Left lung (tissue), 10 donors: ENCODE data around the gene CARD14. TPM values are rescaled to one million over a fixed set of nuclear protein-coding genes. Genes with fewer than 3 reads are reported as not detected.

Experiments
- ATAC-seq: fragments of 200-7000 bp; cut with Tn5 transposase; one replicate; pipeline ENCODE4 v1.9.1; 2020; ENCODE audit warnings: moderate library complexity
- DNase-seq, 4 donors: peaks; one replicate each; pipeline ENCODE4 v3.0.0-alpha.2; 2013 to 2020
- H3K27ac ChIP-seq, 2 donors: fragments of 200-600 bp; sonication (generic) in 1 of 2; one replicate each; pipeline versions ENCODE4 v1.5.0 to v1.8.0; 2020 to 2021
- H3K27me3 ChIP-seq, 2 donors: fragments of 200-600 bp; sonication (generic) in 1 of 2; one replicate each; pipeline versions ENCODE4 v1.5.0 to v1.8.0; 2020 to 2021
- H3K36me3 ChIP-seq, 2 donors: fragments of 200-600 bp; sonication (generic) in 1 of 2; one replicate each; pipeline versions ENCODE4 v1.5.0 to v1.8.0; 2020 to 2021
- H3K4me1 ChIP-seq, 2 donors: fragments of 200-600 bp; one replicate each; pipeline ENCODE4 v1.8.0; 2021
- H3K4me3 ChIP-seq, 2 donors: fragments of 200-600 bp; sonication (generic) in 1 of 2; one replicate each; pipeline versions ENCODE4 v1.5.0 to v1.8.0; 2020 to 2021; ENCODE audit warnings: mild to moderate bottlenecking in 1 of 2
- H3K9me3 ChIP-seq, 2 donors: fragments of 200-600 bp; sonication (generic) in 1 of 2; one replicate each; pipeline versions ENCODE4 v1.5.0 to v1.8.0; 2020 to 2021
- intact Hi-C, 2 donors: fragments of 100-400 bp; cut with DNase I; formaldehyde crosslinking; loops; one replicate each; pipeline versions ENCODE4 v1.11.2 to v1.14.2; 2022
- polyA plus RNA-seq, 6 donors: library from polyadenylated mRNA; unstranded; fragments of 120-200 nt; gene quantifications; one replicate each; pipeline ENCODE4 v1.2.1, GENCODE V29; 2013; ENCODE audit not compliant: insufficient read length in 6 of 6
- total RNA-seq, 2 donors: library from RNA; stranded (reverse); fragmentation: NEBNext Ultra II Directional; extraction: Animal tissue kit (Norgen Biotek cat#: 25700); gene quantifications; one replicate each; pipeline ENCODE4 v1.2.1, GENCODE V29; 2021
- TF ChIP-seq, protein P1 (sequence below), 2 donors: fragments of 200-600 bp; sonication (generic) in 1 of 2; IDR thresholded peaks; one replicate each; pipeline versions ENCODE4 v1.5.0 to v1.8.0; 2021; ENCODE audit warnings: antibody characterized with exemption in 2 of 2
- donor health status: DM: no; HTN: yes; CAD: no.
- donor health status: DM: no; HTN: no; CAD: no.

The CARD14 gene
- total and polyA plus RNA-seq, 8 donors, result 0.41 to 3.2 (median 1.8) TPM

DNA sequence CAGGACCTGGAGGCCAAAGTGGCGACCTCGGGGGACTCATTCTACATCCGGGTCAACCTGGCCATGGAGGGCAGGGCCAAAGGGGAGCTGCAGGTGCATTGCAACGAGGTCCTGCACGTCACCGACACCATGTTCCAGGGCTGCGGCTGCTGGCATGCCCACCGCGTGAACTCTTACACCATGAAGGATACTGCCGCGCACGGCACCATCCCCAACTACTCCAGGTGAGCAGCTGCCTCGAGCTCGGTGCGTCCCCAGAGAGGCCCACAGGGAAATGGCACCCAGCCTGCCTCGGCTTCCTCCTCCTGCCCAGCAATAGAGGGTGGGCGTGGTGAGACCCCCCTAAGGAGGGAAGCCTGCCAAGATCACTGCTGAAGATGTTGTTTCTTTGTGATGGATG is 32.4 kb downstream of the CARD14 start:
- TF ChIP-seq, protein P1, sequence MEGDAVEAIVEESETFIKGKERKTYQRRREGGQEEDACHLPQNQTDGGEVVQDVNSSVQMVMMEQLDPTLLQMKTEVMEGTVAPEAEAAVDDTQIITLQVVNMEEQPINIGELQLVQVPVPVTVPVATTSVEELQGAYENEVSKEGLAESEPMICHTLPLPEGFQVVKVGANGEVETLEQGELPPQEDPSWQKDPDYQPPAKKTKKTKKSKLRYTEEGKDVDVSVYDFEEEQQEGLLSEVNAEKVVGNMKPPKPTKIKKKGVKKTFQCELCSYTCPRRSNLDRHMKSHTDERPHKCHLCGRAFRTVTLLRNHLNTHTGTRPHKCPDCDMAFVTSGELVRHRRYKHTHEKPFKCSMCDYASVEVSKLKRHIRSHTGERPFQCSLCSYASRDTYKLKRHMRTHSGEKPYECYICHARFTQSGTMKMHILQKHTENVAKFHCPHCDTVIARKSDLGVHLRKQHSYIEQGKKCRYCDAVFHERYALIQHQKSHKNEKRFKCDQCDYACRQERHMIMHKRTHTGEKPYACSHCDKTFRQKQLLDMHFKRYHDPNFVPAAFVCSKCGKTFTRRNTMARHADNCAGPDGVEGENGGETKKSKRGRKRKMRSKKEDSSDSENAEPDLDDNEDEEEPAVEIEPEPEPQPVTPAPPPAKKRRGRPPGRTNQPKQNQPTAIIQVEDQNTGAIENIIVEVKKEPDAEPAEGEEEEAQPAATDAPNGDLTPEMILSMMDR (IDR thresholded peaks at IDR 0.05), result no peak
- Histone ChIP-seq H3K4me3 (no peak overlapping the region), H3K4me1 (no peaks in the 10 kb centered on the region), H3K27me3 (no peaks in the 10 kb centered on the region), H3K27ac (no peak overlapping the region), H3K9me3 (no peaks in the 10 kb centered on the region), H3K36me3 (peaks cover 0 to 8% of the 10 kb centered on the region in 2 donors)
- intact Hi-C loops, result no loop called here
- ATAC-seq (no peak), DNase-seq (no peak)

DNA sequence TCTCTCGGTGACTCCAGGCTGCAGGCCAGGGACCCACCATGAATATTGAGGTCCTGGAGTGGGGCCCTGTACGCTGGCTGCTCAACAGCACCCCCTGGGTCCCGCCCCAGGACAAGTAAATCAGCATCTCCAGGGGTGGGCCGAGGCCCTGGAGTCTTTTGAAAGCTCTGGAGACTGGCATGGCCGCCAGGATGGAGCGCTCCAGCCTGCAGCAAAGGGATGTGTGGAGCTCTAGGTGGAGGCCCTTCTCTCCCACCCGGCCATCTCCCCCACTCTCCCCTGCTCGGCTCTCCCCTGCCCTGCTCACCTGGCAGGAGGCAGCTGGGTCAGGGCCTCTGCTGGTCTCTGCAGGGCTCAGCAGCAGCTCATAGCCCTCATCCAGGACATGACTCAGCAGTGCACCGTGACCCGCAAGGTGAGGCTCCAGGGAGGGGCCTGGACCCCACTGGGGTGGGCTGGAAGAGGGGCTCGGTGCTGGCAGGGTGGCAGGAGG is 33.7 kb downstream of the CARD14 start:
- Histone ChIP-seq H3K4me1 (no peaks in the 10 kb centered on the region), H3K27me3 (no peaks in the 10 kb centered on the region), H3K36me3 (peaks cover 0 to 21% of the 10 kb centered on the region in 2 donors), H3K4me3 (no peak overlapping the region), H3K27ac (no peak overlapping the region), H3K9me3 (no peaks in the 10 kb centered on the region)
- intact Hi-C loops, result no loop called here
- no peak for DNase-seq
- ATAC-seq, result no peak
- TF ChIP-seq, protein P1 (IDR thresholded peaks at IDR 0.05), result no peak

DNA sequence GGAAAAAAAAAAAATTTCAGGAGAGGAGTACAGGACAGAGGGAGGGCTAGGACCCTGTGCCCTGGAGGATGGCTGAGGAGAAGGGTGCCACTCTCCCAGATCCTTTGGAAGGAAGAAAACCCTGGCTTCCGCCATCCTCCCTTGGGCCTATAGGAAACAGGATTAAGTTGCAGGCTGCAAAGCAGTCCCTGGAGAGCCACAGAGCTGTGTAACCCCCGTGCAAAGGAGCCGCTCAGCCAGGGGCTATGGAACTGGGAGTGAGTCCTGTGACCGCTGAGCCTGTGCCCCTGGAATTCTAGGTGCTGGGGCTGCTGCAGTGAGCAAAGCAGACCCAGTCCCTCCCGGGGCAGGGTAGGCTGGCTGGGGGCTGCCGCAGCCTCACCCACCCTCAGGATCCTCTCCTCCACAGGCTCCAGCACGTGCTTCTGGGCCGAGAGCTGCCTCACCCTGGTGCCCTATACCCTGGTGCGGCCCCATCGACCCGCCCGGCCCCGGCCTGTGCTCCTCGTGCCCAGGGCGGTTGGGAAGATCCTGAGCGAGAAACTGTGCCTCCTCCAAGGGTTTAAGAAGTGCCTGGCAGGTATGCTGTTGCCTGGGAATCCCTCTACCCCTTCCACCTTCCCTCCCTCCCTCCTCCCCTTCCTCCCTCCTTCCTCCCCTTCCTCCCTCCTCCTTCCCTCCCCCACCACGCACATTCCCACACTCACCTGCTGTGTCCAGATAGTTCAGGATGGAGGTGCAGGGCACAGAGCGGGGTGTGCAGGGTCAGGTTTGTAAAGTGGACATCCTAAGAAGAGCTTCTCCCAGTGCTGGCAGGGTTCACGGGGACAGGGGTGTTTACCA is 35.0 kb downstream of the CARD14 start:
- Histone ChIP-seq H3K27ac (no peak overlapping the region), H3K4me3 (no peak overlapping the region), H3K36me3 (peaks cover 0 to 34% of the 10 kb centered on the region in 2 donors), H3K27me3 (no peaks in the 10 kb centered on the region), H3K4me1 (no peaks in the 10 kb centered on the region), H3K9me3 (no peaks in the 10 kb centered on the region)
- ATAC-seq (no peak), DNase-seq (no peak)
- intact Hi-C loops, result no loop called here
- TF ChIP-seq, protein P1 (IDR thresholded peaks at IDR 0.05), result no peak

DNA sequence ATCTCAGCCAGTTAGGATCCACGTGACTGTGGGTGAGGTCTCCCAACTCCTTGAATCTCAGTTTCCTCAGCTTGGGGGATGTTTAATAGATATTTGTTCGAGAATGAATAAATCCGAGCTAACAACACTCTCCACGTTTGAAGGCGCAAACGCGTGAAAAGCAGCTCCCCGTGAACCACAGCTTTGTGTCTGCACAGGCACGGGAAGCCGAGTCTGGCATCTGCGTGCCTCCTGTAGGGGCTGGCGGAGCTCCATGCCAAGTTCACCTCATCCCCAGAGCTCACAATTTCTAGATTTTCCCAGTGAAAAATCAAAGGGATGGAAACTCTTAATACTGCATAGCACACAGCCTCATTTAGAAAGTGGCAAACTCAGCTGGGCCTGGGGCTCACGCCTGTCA is 36.0 kb downstream of the CARD14 start:
- ATAC-seq, result no peak
- H3K4me3 ChIP-seq, result no peak overlapping the region
- no peaks in the 10 kb centered on the region for H3K27me3 ChIP-seq
- no peak overlapping the region for H3K27ac ChIP-seq
- H3K36me3 ChIP-seq, result peaks cover 0 to 44% of the 10 kb centered on the region in 2 donors
- TF ChIP-seq, protein P1 (IDR thresholded peaks at IDR 0.05), result no peak
- DNase-seq, result no peak
- H3K9me3 ChIP-seq, result no peaks in the 10 kb centered on the region
- no peaks in the 10 kb centered on the region for H3K4me1 ChIP-seq
- intact Hi-C loops, result no loop called here

DNA sequence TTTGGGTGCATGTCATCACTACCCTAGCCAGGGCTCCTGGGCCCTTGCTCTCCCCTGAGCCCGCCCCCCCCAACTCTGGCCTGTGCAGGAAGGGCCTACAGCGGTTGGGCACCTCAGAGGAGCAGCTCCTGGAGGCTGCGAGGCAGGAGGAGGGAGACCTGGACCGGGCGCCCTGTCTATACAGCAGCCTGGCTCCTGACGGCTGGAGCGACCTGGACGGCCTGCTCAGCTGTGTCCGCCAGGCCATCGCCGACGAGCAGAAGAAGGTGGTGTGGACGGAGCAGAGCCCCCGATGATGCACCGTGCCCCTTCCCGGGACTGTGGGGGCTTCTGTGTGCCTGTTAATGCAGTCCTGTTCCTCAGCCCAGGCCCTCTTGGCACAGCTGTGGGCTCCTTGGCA is 38.2 kb downstream of the CARD14 start:
- H3K9me3 ChIP-seq, result no peaks in the 10 kb centered on the region
- DNase-seq (no peak), ATAC-seq (no peak)
- intact Hi-C loops, result no loop called here
- H3K4me3 ChIP-seq, result no peak overlapping the region
- no peak overlapping the region for H3K27ac ChIP-seq
- TF ChIP-seq, protein P1 (IDR thresholded peaks at IDR 0.05), result no peak
- no peaks in the 10 kb centered on the region for H3K27me3 ChIP-seq
- H3K4me1 ChIP-seq, result peaks cover 0 to 6% of the 10 kb centered on the region in 2 donors
- H3K36me3 ChIP-seq, result peaks cover 0 to 66% of the 10 kb centered on the region in 2 donors
